Stimulated activated CD8-positive, alpha-beta memory T cell treated with anti-CD3 and anti-CD28 coated beads, Interleukin-7, amount 100 ng/mL, for 48 hours (primary cell): Measurements from ENCODE around the gene CALCB.
"Not testable (repeated sequence)": the region's sequence is repeated elsewhere in the genome, so short reads cannot be mapped to it uniquely, and the experiment has no call there.

Experiments
- DNase-seq, 2 donors: peaks; one replicate each; pipeline ENCODE4 v3.0.0-alpha.2; 2020; ENCODE audit warnings: low read depth in 1 of 2; ENCODE audit errors: extremely low read depth in 1 of 2

Gene CALCB

GRCh38 chr11:15073361-15074205, at the start of gene CALCB:
CALCB (plus strand) TSS chr11:15073593; CDS start chr11:15074719, 1,126 bp downstream.
- DNase-seq, result no peak

GRCh38 chr11:15027011-15027410, 46.4 kb upstream of the CALCB start:
- no peak for DNase-seq

GRCh38 chr11:15027956-15028355, 45.4 kb upstream of the CALCB start:
- no peak for DNase-seq

GRCh38 chr11:15028379-15028778, 45.0 kb upstream of the CALCB start:
- no peak for DNase-seq

GRCh38 chr11:15031945-15032344, 41.4 kb upstream of the CALCB start:
- DNase-seq, result not testable (repeated sequence)

GRCh38 chr11:15034687-15035267, 38.6 kb upstream of the CALCB start:
- no peak for DNase-seq

GRCh38 chr11:15035283-15035682, 38.1 kb upstream of the CALCB start:
- DNase-seq, result no peak

- DNase-seq, result no peak
These were observed 34.4 kb upstream of the CALCB start for GRCh38 chr11:15038963-15039362.

- no peak for DNase-seq
These were observed 28.2 kb upstream of the CALCB start for GRCh38 chr11:15045209-15045608.

- DNase-seq, result no peak
These were observed 27.5 kb upstream of the CALCB start for GRCh38 chr11:15045891-15046290.

- not testable (repeated sequence) for DNase-seq
These were observed 26.7 kb upstream of the CALCB start for GRCh38 chr11:15046673-15047072.

- no peak for DNase-seq
These were observed 24.8 kb upstream of the CALCB start for GRCh38 chr11:15048616-15049015.

- no peak for DNase-seq
These were observed 20.2 kb upstream of the CALCB start for GRCh38 chr11:15053191-15053685.

GRCh38 chr11:15055620-15056356, 17.6 kb upstream of the CALCB start:
- DNase-seq, result no peak

GRCh38 chr11:15057329-15057728, 16.1 kb upstream of the CALCB start:
- no peak for DNase-seq

GRCh38 chr11:15059132-15059915, 14.1 kb upstream of the CALCB start:
- no peak for DNase-seq

GRCh38 chr11:15062599-15062998, 10.8 kb upstream of the CALCB start:
- no peak for DNase-seq

GRCh38 chr11:15069751-15070150, 3.6 kb upstream of the CALCB start:
- DNase-seq, result not testable (repeated sequence)

GRCh38 chr11:15071556-15072255, 1.7 kb upstream of the CALCB start:
- no peak for DNase-seq

GRCh38 chr11:15072551-15073143, 746 bp upstream of the CALCB start:
- DNase-seq, result no peak
